Nephron (organoid): ENCODE measurements around the gene HMCN1.
"Not testable (repeated sequence)": the region's sequence is repeated elsewhere in the genome, so short reads cannot be mapped to it uniquely, and the experiment has no call there.

Experiments
- H3K27ac Mint-ChIP-seq, 3 experiments: 2 replicates each; pipeline ENCODE4 v1.8.0; 2020; ENCODE audit warnings: mixed read lengths in 3 of 3, mild to moderate bottlenecking in 2 of 3, moderate library complexity in 1 of 3
- H3K27me3 Mint-ChIP-seq: 2 replicates; pipeline ENCODE4 v1.8.0; 2021; ENCODE audit warnings: low read depth, mild to moderate bottlenecking, moderate library complexity, mixed read lengths
- H3K36me3 Mint-ChIP-seq: 2 replicates; pipeline ENCODE4 v1.8.0; 2020; ENCODE audit warnings: low read depth, mixed read lengths
- H3K4me1 Mint-ChIP-seq: 2 replicates; pipeline ENCODE4 v1.8.0; 2020; ENCODE audit warnings: mixed read lengths
- H3K4me3 Mint-ChIP-seq, 3 experiments: 2 replicates each; pipeline ENCODE4 v1.8.0; 2020; ENCODE audit warnings: mild to moderate bottlenecking in 3 of 3, mixed read lengths in 3 of 3, moderate library complexity in 2 of 3
- H3K9me3 Mint-ChIP-seq: 2 replicates; pipeline ENCODE4 v1.8.0; 2020; ENCODE audit warnings: mixed read lengths
- CTCF ChIP-seq, 3 experiments: fragments of 200-600 bp; sonication (generic); IDR thresholded peaks; one replicate each; pipeline ENCODE4 v1.5.0; 2021; ENCODE audit warnings: antibody characterized with exemption in 3 of 3; ENCODE audit not compliant: unreplicated experiment in 3 of 3

HMCN1 gene

GRCh38 chr1:185871627-185872150 is 137.5 kb downstream of the HMCN1 start:
- H3K9me3 Mint-ChIP-seq, result no peaks in the 10 kb centered on the region
- H3K27ac Mint-ChIP-seq, result no peak overlapping the region
- no peaks in the 10 kb centered on the region for H3K27me3 Mint-ChIP-seq
- TF ChIP-seq CTCF (IDR thresholded peaks at IDR 0.05; ENCODE audit: unreplicated experiment in 3 of 3), result no peak
- peaks cover 5% of the 10 kb centered on the region for H3K4me1 Mint-ChIP-seq
- peaks cover 9% of the 10 kb centered on the region for H3K36me3 Mint-ChIP-seq
- no peak overlapping the region for H3K4me3 Mint-ChIP-seq

- TF ChIP-seq CTCF (IDR thresholded peaks at IDR 0.05; ENCODE audit: unreplicated experiment in 3 of 3), result no peak
- peaks cover 5% of the 10 kb centered on the region for H3K4me1 Mint-ChIP-seq
- H3K9me3 Mint-ChIP-seq, result no peaks in the 10 kb centered on the region
- no peaks in the 10 kb centered on the region for H3K36me3 Mint-ChIP-seq
- no peak overlapping the region for H3K27ac Mint-ChIP-seq
- H3K4me3 Mint-ChIP-seq, result no peak overlapping the region
- no peaks in the 10 kb centered on the region for H3K27me3 Mint-ChIP-seq
Observed at GRCh38 chr1:185874246-185874645, 140.1 kb downstream of the HMCN1 start.

GRCh38 chr1:185880330-185880729 is 146.1 kb downstream of the HMCN1 start:
- no peak for TF ChIP-seq CTCF (IDR thresholded peaks at IDR 0.05; ENCODE audit: unreplicated experiment in 3 of 3)
- Mint-ChIP-seq H3K27me3 (no peaks in the 10 kb centered on the region), H3K9me3 (no peaks in the 10 kb centered on the region), H3K27ac (no peak overlapping the region), H3K4me1 (no peaks in the 10 kb centered on the region), H3K36me3 (no peaks in the 10 kb centered on the region), H3K4me3 (no peak overlapping the region)

GRCh38 chr1:185880779-185881333 is 146.7 kb downstream of the HMCN1 start:
- Mint-ChIP-seq H3K4me1 (no peaks in the 10 kb centered on the region), H3K27me3 (no peaks in the 10 kb centered on the region), H3K36me3 (no peaks in the 10 kb centered on the region), H3K9me3 (no peaks in the 10 kb centered on the region), H3K27ac (no peak overlapping the region), H3K4me3 (no peak overlapping the region)
- no peak for TF ChIP-seq CTCF (IDR thresholded peaks at IDR 0.05; ENCODE audit: unreplicated experiment in 3 of 3)

GRCh38 chr1:185886046-185886445 is 151.9 kb downstream of the HMCN1 start:
- no peaks in the 10 kb centered on the region for H3K27me3 Mint-ChIP-seq
- H3K4me3 Mint-ChIP-seq, result no peak overlapping the region
- peaks cover 5% of the 10 kb centered on the region for H3K9me3 Mint-ChIP-seq
- no peaks in the 10 kb centered on the region for H3K4me1 Mint-ChIP-seq
- no peak for TF ChIP-seq CTCF (IDR thresholded peaks at IDR 0.05; ENCODE audit: unreplicated experiment in 3 of 3)
- no peak overlapping the region for H3K27ac Mint-ChIP-seq
- H3K36me3 Mint-ChIP-seq, result peaks cover 9% of the 10 kb centered on the region

GRCh38 chr1:185886671-185887070 is 152.5 kb downstream of the HMCN1 start:
- H3K4me3 Mint-ChIP-seq, result no peak overlapping the region
- peaks cover 5% of the 10 kb centered on the region for H3K9me3 Mint-ChIP-seq
- H3K36me3 Mint-ChIP-seq, result peaks cover 9% of the 10 kb centered on the region
- no peak overlapping the region for H3K27ac Mint-ChIP-seq
- no peak for TF ChIP-seq CTCF (IDR thresholded peaks at IDR 0.05; ENCODE audit: unreplicated experiment in 3 of 3)
- no peaks in the 10 kb centered on the region for H3K27me3 Mint-ChIP-seq
- no peaks in the 10 kb centered on the region for H3K4me1 Mint-ChIP-seq

GRCh38 chr1:185892831-185893403 is 158.7 kb downstream of the HMCN1 start:
- not testable (repeated sequence) for H3K9me3 Mint-ChIP-seq, H3K27me3 Mint-ChIP-seq, H3K4me3 Mint-ChIP-seq, H3K4me1 Mint-ChIP-seq, H3K36me3 Mint-ChIP-seq, H3K27ac Mint-ChIP-seq
